Liver (tissue), 9 donors: ENCODE data around the gene ITPKB. TPM values are rescaled to one million over a fixed set of nuclear protein-coding genes. Genes with fewer than 3 reads are reported as not detected.
"Not testable (repeated sequence)": the region's sequence is repeated elsewhere in the genome, so short reads cannot be mapped to it uniquely, and the experiment has no call there.

Experiments used
- DNase-seq: peaks from one replicate; pipeline ENCODE4 v3.0.0-alpha.2; 2017; ENCODE audit warnings: low spot score
- H3K27ac ChIP-seq, 2 donors: one replicate each; pipeline ENCODE4 v1.7.0; 2013; ENCODE audit warnings: inconsistent platforms in 2 of 2, low read length in 2 of 2, control low read depth in 1 of 2, low read depth in 1 of 2, mild to moderate bottlenecking in 1 of 2
- H3K27me3 ChIP-seq, 4 donors: one replicate each; pipeline versions ENCODE4 v1.6.1 to v1.7.0; 2013; ENCODE audit warnings: low read length in 3 of 4, inconsistent platforms in 1 of 4, mild to moderate bottlenecking in 1 of 4, moderate library complexity in 1 of 4; ENCODE audit not compliant: control insufficient read depth in 4 of 4, insufficient read depth in 4 of 4
- H3K36me3 ChIP-seq, 4 donors: one replicate each; pipeline versions ENCODE4 v1.6.1 to v1.7.0; 2013; ENCODE audit warnings: low read length in 3 of 4, mild to moderate bottlenecking in 3 of 4, low read depth in 1 of 4, moderate library complexity in 1 of 4; ENCODE audit not compliant: control insufficient read depth in 4 of 4, insufficient read depth in 3 of 4
- H3K4me1 ChIP-seq, 4 donors: one replicate each; pipeline versions ENCODE4 v1.6.1 to v1.7.0; 2013; ENCODE audit warnings: low read length in 3 of 4, mild to moderate bottlenecking in 3 of 4, moderate library complexity in 1 of 4; ENCODE audit not compliant: control insufficient read depth in 4 of 4, insufficient read depth in 4 of 4
- H3K4me3 ChIP-seq, 3 donors: one replicate each; pipeline versions ENCODE4 v1.6.1 to v1.7.0; 2013; ENCODE audit warnings: low read length in 3 of 3, control low read depth in 1 of 3, low read depth in 1 of 3, mild to moderate bottlenecking in 1 of 3
- H3K9ac ChIP-seq, 2 donors: one replicate each; pipeline ENCODE4 v1.7.0; 2013; ENCODE audit warnings: low read length in 2 of 2, mild to moderate bottlenecking in 2 of 2, moderate library complexity in 2 of 2, control low read depth in 1 of 2, low read depth in 1 of 2
- H3K9me3 ChIP-seq, 4 donors: one replicate each; pipeline versions ENCODE4 v1.6.1 to v1.7.0; 2013; ENCODE audit warnings: low read length in 3 of 4; ENCODE audit not compliant: control insufficient read depth in 4 of 4
- EGR1 ChIP-seq, 2 donors: IDR thresholded peaks; 2 replicates each; pipeline ENCODE4 v1.6.1; 2016 to 2018; ENCODE audit warnings: antibody characterized with exemption in 2 of 2, low read depth in 2 of 2
- FOXA1 ChIP-seq: IDR thresholded peaks from 2 replicates; pipeline ENCODE4 v1.6.1; 2016; ENCODE audit warnings: antibody characterized with exemption
- GABPA ChIP-seq, 2 donors: IDR thresholded peaks in 1 of 2; conservative IDR thresholded peaks in 1 of 2; 2 replicates each; pipeline ENCODE4 v1.6.1; 2016; ENCODE audit warnings: antibody characterized with exemption in 2 of 2, mild to moderate bottlenecking in 1 of 2, moderate library complexity in 1 of 2
- HNF4G ChIP-seq: IDR thresholded peaks from 2 replicates; pipeline ENCODE4 v1.6.1; 2016; ENCODE audit warnings: antibody characterized with exemption
- TAF1 ChIP-seq: conservative IDR thresholded peaks from 2 replicates; pipeline ENCODE4 v1.6.1; 2016; ENCODE audit warnings: antibody characterized with exemption, mild to moderate bottlenecking
- ZBTB33 ChIP-seq: IDR thresholded peaks from 2 replicates; pipeline ENCODE4 v1.6.1; 2016; ENCODE audit warnings: antibody characterized with exemption
- WGBS: extraction: QIAGEN DNeasy Blood & Tissue Kit; methylation state at CpG from one replicate; pipeline ENCODE4 v1.1.7; 2013; 5-methylcytosine and 5-hydroxymethylcytosine counted together
- polyA plus RNA-seq, 2 donors: library from polyadenylated mRNA; stranded (reverse) in 1 of 2; unstranded in 1 of 2; fragments of 200-250 nt in 1 of 2; fragments of >200 nt in 1 of 2; fragmentation: Nextera tagmentation in 1 of 2; extraction: Ambion mirVana in 1 of 2; gene quantifications; one replicate each; pipeline versions ENCODE4 v1.2.1 to v1.2.3, GENCODE V29; 2013 to 2015
- total RNA-seq, 2 donors: library from RNA; depleted of rRNA; stranded (reverse); fragments of >200 nt; gene quantifications; one replicate each; pipeline ENCODE4 v1.2.3, GENCODE V29; 2014
- TF ChIP-seq, protein P1 (sequence below): fragments of 150-350 bp; IDR thresholded peaks from 2 replicates; pipeline ENCODE4 v1.5.1; 2017; ENCODE audit warnings: improper control_type of control experiment, low read depth, low read length; ENCODE audit not compliant: missing input control
- TF ChIP-seq, protein P2 (sequence below): IDR thresholded peaks from 2 replicates; pipeline ENCODE4 v1.6.1; 2016; ENCODE audit warnings: antibody characterized with exemption
- donor health status: healthy.
- donor health status: healthy.
- donor health status: healthy.
- donor health status: healthy.
- donor health status: healthy.

ITPKB gene
- total and polyA plus RNA-seq, 4 donors = 0.61 to 5.8 (median 3.7) TPM

DNA sequence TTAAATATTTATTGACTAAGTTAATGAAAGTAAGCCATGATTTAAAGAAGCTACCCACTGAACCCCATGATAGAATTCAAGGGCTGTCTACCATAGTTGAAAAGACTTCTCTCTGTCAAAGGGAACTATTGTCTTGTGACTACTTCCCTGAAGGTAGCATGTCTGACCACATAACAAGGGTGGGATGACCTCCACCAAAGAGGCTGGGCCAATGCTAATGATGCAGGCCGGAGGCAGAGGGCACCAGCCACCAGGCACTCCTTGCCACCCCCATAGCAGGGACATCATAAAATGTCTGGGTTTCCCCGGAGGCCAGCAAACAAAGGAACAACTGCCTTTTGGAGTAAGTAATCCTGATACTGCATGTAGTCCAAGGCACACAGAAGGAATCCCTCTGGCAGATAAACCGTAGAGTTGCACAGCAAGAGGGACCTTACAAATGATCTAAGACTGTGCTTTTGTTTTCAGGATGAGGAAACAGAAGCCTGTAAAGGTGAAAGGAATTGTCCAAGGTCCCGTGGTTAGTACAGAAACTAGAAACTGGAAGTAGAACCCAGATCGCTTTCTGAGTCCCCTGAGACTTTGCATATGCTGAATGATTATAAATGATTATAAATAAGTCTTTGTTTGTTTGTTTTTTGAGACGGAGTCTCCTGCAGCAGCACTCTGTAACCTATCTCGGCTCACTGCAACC is 33.5 kb upstream of the ITPKB start:
- Histone ChIP-seq H3K4me1 (no peaks in the 10 kb centered on the region), H3K27ac (no peak overlapping the region), H3K27me3 (peaks cover 0 to 3% (median 0%) of the 10 kb centered on the region in 4 donors), H3K36me3 (no peaks in the 10 kb centered on the region), H3K4me3 (no peak overlapping the region), H3K9me3 (peaks cover 0 to 2% (median 0%) of the 10 kb centered on the region in 4 donors), H3K9ac (no peak overlapping the region)
- TF ChIP-seq ZBTB33 (no peak), HNF4G (no peak), TAF1 (no peak)
- TF ChIP-seq, protein P1, sequence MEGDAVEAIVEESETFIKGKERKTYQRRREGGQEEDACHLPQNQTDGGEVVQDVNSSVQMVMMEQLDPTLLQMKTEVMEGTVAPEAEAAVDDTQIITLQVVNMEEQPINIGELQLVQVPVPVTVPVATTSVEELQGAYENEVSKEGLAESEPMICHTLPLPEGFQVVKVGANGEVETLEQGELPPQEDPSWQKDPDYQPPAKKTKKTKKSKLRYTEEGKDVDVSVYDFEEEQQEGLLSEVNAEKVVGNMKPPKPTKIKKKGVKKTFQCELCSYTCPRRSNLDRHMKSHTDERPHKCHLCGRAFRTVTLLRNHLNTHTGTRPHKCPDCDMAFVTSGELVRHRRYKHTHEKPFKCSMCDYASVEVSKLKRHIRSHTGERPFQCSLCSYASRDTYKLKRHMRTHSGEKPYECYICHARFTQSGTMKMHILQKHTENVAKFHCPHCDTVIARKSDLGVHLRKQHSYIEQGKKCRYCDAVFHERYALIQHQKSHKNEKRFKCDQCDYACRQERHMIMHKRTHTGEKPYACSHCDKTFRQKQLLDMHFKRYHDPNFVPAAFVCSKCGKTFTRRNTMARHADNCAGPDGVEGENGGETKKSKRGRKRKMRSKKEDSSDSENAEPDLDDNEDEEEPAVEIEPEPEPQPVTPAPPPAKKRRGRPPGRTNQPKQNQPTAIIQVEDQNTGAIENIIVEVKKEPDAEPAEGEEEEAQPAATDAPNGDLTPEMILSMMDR = no peak
- DNase-seq = no peak
- 79% methylated on average over 7 of the region's 7 CpGs for WGBS

DNA sequence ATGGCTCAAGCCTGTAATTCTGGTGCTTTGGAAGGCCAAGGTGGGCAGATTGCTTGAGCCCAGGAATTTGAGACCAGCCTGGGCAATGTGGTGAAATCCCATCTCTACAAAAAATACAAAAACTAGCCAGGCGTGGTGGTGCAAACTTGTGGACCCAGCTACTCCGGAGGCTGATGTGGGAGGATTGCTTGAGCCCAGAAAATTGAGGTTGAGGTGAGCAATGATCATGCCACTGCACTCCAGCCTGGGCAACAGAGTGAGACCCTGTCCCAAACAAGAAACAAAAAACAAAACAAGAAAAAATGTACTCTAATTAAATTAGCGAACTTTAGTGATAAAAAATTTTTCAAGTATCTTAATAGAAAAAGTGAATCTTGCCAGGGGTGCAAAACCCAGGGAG is 28.1 kb upstream of the ITPKB start:
- whole genome bisulfite sequencing = 91% methylated on average over 3 of the region's 3 CpGs
- H3K9ac ChIP-seq, DNase-seq, H3K27me3 ChIP-seq, H3K4me1 ChIP-seq, H3K27ac ChIP-seq, H3K4me3 ChIP-seq, H3K9me3 ChIP-seq, H3K36me3 ChIP-seq: not testable (repeated sequence)

GRCh38 chr1:226766565-226766964 is 27.5 kb upstream of the ITPKB start:
- Histone ChIP-seq H3K27me3 (peaks cover 0 to 9% (median 0%) of the 10 kb centered on the region in 4 donors), H3K9ac (no peak overlapping the region), H3K4me3 (no peak overlapping the region), H3K9me3 (no peaks in the 10 kb centered on the region), H3K4me1 (no peaks in the 10 kb centered on the region), H3K36me3 (no peaks in the 10 kb centered on the region), H3K27ac (no peak overlapping the region)
- TF ChIP-seq FOXA1 (no peak), EGR1 (IDR thresholded peaks at IDR 0.05; ENCODE audit: low read depth in 2 of 2) (no peak), ZBTB33 (no peak), GABPA (IDR thresholded peaks at IDR 0.05 in 1 of 2, conservative IDR thresholded peaks at IDR 0.05 in 1 of 2) (no peak)
- TF ChIP-seq, protein P2, sequence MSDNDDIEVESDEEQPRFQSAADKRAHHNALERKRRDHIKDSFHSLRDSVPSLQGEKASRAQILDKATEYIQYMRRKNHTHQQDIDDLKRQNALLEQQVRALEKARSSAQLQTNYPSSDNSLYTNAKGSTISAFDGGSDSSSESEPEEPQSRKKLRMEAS = no peak
- no peak for DNase-seq
- WGBS = 64% methylated on average over 3 of the region's 3 CpGs
